ENCODE results near the gene EFCAB9. TPM values are rescaled to one million over a fixed set of nuclear protein-coding genes. Genes with fewer than 3 reads are reported as not detected.
"Not testable (repeated sequence)": the region's sequence is repeated elsewhere in the genome, so short reads cannot be mapped to it uniquely, and the experiment has no call there.

Gene EFCAB9
- total RNA-seq, 1 donor from 2014 or later = not detected

- no peak for FAIRE-seq
Measured at GRCh38 chr5:172187118-172188032, 6.6 kb upstream of the EFCAB9 start.

GRCh38 chr5:172188033-172188892 is 5.7 kb upstream of the EFCAB9 start, which contains the start of gene STK10:
Gene STK10 (minus strand): TSS chr5:172188224. CDS start chr5:172188042, 182 bp downstream.
- DNase-seq (ENCODE audit: low spot score in 2 of 2) (peak; percentile 95 to 96), FAIRE-seq (no peak)

More at GRCh38 chr5:172187118-172188032, 6.6 kb upstream of the EFCAB9 start:
- peak in 1 of 2 donors; percentile 44 for DNase-seq (ENCODE audit: low spot score in 2 of 2)

GRCh38 chr5:172188893-172189692 is 4.9 kb upstream of the EFCAB9 start:
- no peak for FAIRE-seq
- no peak for DNase-seq (ENCODE audit: low spot score in 2 of 2)

DNA sequence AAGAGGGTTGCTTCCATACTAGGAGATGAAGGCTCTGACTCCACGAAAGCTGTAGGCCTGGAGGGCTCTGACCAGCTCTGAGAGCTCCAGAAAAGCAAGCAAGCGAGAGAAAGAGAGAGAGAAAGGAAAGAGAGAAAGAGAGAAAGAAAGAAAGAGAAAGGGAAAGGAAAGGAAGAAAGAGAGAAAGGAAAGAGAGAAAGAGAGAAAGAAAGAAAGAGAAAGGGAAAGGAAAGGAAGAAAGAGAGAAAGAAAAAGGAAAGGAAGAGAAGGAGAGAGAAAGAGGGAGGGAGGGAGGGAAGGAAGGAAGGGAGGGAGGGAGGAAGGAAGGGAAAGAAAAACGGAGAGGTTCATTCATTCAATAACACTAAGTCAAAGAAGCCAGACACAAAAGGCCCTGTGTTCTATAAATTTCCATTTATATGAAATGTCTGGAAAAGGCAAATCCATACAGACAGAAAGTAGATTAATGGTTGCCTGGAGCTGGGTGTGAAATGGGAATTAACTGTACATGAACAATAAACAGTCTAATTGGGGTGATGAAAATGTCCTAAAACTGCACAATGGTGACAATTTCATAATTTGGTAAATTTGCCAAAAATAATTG is 4.2 kb upstream of the EFCAB9 start:
- DNase-seq (ENCODE audit: low spot score in 2 of 2) (no peak), FAIRE-seq (no peak)

DNA sequence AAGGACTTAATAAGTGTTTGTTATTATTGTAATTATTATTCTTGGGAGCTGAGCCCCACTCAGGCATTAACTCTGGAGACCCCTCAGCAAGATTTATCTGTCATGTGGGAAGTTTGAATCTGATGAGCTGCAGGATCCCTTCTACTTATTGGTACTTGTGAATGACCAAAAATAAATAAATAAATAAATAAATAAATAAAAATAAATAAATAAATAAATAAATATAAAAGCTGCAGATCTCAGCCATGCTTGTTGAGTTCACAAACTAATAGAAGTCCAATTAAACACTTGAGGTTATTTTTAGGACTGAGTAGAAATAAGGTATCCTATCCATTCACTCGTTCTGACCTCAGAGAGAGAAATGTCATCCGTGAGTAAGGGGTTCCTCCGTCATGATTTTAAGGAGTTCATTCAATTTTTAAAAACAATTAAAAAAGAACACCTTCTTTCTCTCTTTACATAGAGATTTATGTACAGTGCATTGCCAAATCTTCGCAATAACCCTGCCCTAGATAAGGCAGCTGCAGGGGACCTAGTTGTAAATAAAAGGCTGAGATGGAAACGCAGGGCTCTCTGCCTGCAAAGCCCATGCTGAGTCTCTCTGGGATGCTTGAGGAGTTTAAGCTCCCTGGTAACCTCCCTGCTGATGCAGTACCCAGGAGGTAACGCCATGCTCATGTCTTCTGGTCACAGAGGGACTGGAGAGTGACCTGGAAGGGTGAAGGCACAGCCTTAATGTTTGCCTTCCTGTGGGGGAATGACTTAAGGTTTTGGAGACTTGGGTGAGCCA is 1.2 kb downstream of the EFCAB9 start:
- FAIRE-seq (no peak), DNase-seq (ENCODE audit: low spot score in 2 of 2) (no peak)

- FAIRE-seq; DNase-seq (ENCODE audit: low spot score in 2 of 2): not testable (repeated sequence)
Measured at GRCh38 chr5:172197775-172198174, 3.8 kb downstream of the EFCAB9 start.

DNA sequence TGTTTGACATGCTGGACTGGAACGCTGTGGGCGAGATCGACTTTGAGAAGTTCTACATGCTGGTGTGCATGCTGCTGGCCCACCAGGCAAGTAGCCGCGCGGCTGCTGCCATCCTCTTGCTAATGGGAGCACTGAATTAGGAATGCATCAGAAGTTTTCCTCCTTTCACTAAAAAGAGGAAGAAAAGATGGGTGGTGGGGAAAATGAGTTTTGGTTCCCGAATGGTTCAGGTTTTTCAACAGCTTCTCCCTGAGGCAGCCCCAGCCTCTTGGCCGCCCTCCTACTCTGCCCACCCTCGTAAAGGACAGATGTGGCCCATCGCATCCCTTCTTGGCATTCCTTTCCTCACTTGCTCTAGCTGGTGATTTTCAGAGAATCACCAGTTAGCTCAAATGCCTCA is 5.5 kb downstream of the EFCAB9 start:
- no peak for FAIRE-seq
- no peak for DNase-seq (ENCODE audit: low spot score in 2 of 2)

DNA sequence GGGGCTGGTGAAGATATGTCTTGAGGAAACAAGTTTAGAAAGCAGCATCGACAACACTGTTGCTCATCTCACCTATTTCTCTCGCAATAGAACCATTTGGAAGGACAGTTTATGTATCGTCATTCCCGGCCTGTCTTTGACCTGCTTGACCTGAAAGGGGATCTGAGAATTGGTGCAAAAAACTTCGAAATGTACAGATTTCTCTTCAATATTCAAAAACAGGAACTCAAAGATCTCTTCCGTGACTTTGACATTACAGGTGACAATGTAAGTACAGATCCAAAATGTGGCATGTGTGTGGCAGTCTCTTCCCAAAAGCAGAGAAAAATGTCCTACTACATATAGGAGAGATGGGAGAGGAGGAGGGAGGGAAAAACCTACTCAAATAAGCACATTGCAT is 6.5 kb downstream of the EFCAB9 start:
- no peak for DNase-seq (ENCODE audit: low spot score in 2 of 2)
- no peak for FAIRE-seq

GRCh38 chr5:172205984-172206383 is 12.0 kb downstream of the EFCAB9 start:
- not testable (repeated sequence) for DNase-seq (ENCODE audit: low spot score in 2 of 2)

GRCh38 chr5:172207511-172207910 is 13.5 kb downstream of the EFCAB9 start:
- FAIRE-seq = no peak
- DNase-seq (ENCODE audit: low spot score in 2 of 2) = no peak

More at GRCh38 chr5:172205984-172206383, 12.0 kb downstream of the EFCAB9 start:
- FAIRE-seq = not testable (repeated sequence)

- FAIRE-seq (no peak), DNase-seq (ENCODE audit: low spot score in 2 of 2) (no peak)
Measured at GRCh38 chr5:172209714-172210113, 15.7 kb downstream of the EFCAB9 start.

DNA sequence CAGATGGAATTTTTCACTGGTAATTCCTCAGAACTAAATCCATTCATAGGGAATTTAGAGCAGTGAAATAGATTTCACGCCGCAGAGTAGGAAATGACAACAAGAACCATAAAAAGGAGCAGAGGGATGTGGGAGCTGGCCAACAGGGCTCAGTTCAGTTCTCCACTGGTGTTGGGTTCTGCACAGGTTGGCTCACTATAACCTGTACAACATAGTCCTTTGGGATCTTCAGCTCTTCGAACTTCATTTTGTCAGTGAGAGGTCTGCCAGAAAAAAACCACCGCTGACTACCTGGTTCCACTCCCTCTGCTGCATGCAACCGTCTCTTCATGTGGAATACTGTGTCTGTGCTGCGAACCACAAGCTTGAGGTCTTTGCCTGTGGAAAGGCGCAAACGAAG is 17.7 kb downstream of the EFCAB9 start:
- FAIRE-seq = no peak
- no peak for DNase-seq (ENCODE audit: low spot score in 2 of 2)

- DNase-seq (ENCODE audit: low spot score in 2 of 2) (no peak), FAIRE-seq (no peak)
Measured at GRCh38 chr5:172213126-172213525, 19.2 kb downstream of the EFCAB9 start.

GRCh38 chr5:172216345-172216744 is 22.4 kb downstream of the EFCAB9 start:
- FAIRE-seq = no peak
- DNase-seq (ENCODE audit: low spot score in 2 of 2) = no peak

DNA sequence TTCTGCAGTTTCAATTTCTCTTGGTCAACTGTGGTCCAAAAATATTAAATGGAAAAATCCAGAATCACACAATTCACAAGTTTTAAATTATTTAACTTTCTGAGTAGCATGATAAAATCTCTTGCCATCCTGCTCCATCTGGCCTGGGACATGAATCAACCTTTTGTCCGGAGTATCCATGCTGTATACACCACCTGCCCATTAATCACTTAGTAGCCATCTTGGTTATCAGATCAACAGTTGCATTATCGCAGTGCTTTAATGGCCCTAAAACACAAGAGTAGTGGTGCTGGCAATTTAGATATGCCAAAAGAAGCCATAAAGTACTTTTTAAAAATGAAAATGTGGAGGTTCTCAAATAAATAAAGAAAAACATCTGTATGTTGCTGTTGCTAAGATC is 25.3 kb downstream of the EFCAB9 start:
- DNase-seq (ENCODE audit: low spot score in 2 of 2) (no peak), FAIRE-seq (no peak)

DNA sequence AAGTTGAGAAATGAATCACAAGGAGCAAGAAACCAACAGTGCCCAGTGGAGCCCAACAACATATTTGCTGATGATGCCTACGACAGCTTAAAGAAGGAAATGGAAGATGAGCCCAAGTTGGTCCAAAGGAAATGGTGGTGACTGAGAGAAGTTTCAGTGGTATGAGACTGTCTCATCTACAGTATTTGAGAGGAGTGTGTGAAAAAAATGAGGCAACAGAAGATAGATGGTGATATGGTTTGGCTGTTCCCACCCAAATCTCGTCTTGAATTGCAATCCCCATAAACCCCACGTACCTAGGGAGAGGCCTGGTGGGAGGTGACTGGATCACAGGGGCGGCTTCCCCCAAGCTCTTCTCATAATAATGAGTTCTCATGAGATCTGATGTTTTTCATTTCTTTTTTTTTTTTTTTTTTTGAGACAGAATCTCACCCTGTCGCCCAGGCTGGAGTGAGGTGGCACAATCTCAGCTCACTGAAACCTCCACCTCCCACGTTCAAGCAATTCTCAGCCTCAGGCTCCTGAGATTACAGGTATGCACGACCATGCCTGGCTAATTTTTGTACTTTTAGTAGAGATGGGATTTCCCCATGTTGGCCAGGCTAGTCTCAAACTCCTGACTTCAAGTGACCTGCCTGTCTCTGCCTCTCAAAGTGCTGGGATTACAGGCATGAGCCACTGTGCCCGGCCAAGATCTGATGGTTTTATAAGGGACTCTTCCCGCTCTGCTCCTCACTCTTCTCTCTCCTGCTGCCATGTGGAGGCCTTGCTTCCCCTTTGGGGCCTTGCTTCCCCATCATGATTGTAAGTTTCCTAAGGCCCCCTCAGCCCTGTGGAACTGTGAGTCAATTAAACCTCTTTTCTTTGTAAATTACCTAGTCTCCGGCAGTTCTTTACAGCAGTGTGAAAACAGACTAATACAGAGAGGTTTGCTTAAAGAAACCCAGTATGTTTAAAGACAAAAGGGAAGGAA is 30.2 kb downstream of the EFCAB9 start:
- FAIRE-seq = no peak
- DNase-seq (ENCODE audit: low spot score in 2 of 2) = no peak

GRCh38 chr5:172224996-172225395 is 31.0 kb downstream of the EFCAB9 start:
- FAIRE-seq = no peak
- no peak for DNase-seq (ENCODE audit: low spot score in 2 of 2)

GRCh38 chr5:172229904-172230303 is 35.9 kb downstream of the EFCAB9 start:
- no peak for FAIRE-seq
- DNase-seq (ENCODE audit: low spot score in 2 of 2) = no peak
